HG02938 (cell line): Measurements from ENCODE around the gene ALLC.
A peak's percentile ranks its signal among the peaks of the same experiment; 100 is the strongest.

Source experiments
- ATAC-seq: cut with Tn5 transposase; IDR thresholded peaks from one replicate; pipeline ENCODE4 v1.9.1; 2021; ENCODE audit warnings: mild to moderate bottlenecking, moderate library complexity; ENCODE audit not compliant: unreplicated experiment

The ALLC gene

GRCh38 chr2:3639015-3639630, 18.9 kb upstream of the ALLC start:
- ATAC-seq: no peak

GRCh38 chr2:3639653-3640052, 18.3 kb upstream of the ALLC start:
- no peak for ATAC-seq

- no peak for ATAC-seq
Observed at GRCh38 chr2:3641181-3641580, 16.8 kb upstream of the ALLC start.

GRCh38 chr2:3641841-3642421, 16.1 kb upstream of the ALLC start:
- no peak for ATAC-seq

GRCh38 chr2:3642521-3643215, 15.3 kb upstream of the ALLC start:
- no peak for ATAC-seq

GRCh38 chr2:3643371-3644245, 14.4 kb upstream of the ALLC start:
- ATAC-seq: no peak

GRCh38 chr2:3644246-3644525, 13.8 kb upstream of the ALLC start:
- ATAC-seq: peak; percentile 74

- no peak for ATAC-seq
Observed at GRCh38 chr2:3644891-3645605, 13.0 kb upstream of the ALLC start.

GRCh38 chr2:3645745-3646389, 12.1 kb upstream of the ALLC start:
- no peak for ATAC-seq

- no peak for ATAC-seq
Observed at GRCh38 chr2:3646446-3646845, 11.6 kb upstream of the ALLC start.

- ATAC-seq: no peak
Observed at GRCh38 chr2:3647246-3647645, 10.8 kb upstream of the ALLC start.

- no peak for ATAC-seq
Observed at GRCh38 chr2:3647831-3648651, 10.0 kb upstream of the ALLC start.

GRCh38 chr2:3648652-3649177, 9.3 kb upstream of the ALLC start:
- no peak for ATAC-seq

GRCh38 chr2:3649581-3649980, 8.4 kb upstream of the ALLC start:
- no peak for ATAC-seq

- ATAC-seq: no peak
Observed at GRCh38 chr2:3650140-3650920, 7.7 kb upstream of the ALLC start.

- ATAC-seq: peak; percentile 89
Observed at GRCh38 chr2:3651691-3652648, 6.0 kb upstream of the ALLC start.

- ATAC-seq: no peak
Observed at GRCh38 chr2:3652896-3653625, 4.9 kb upstream of the ALLC start.
